Coronary artery (tissue), 2 donors: Measurements from ENCODE around the gene MMP28.

Experiments
- DNase-seq: peaks from one replicate; pipeline ENCODE4 v3.0.0-alpha.2; 2017; ENCODE audit warnings: low spot score
- H3K27ac ChIP-seq, 2 donors: fragments of 200-600 bp; sonication (generic); one replicate each; pipeline ENCODE4 v1.5.1; 2016 to 2019
- H3K4me3 ChIP-seq: fragments of 200-600 bp; sonication (generic); 2 replicates; pipeline ENCODE4 v1.5.1; 2016; ENCODE audit warnings: mild to moderate bottlenecking, moderate library complexity
- CTCF ChIP-seq: fragments of 200-600 bp; sonication (generic); IDR thresholded peaks from one replicate; pipeline ENCODE4 v1.5.1; 2019; ENCODE audit warnings: antibody characterized with exemption

Gene MMP28

GRCh38 chr17:35775583-35775982 is 19.9 kb downstream of the MMP28 start:
- peak overlapping the region; percentile 52 for H3K4me3 ChIP-seq
- no peak for DNase-seq
- H3K27ac ChIP-seq: peak overlapping the region; percentile 86 to 95
- no peak for TF ChIP-seq CTCF

- no peak for TF ChIP-seq CTCF
- DNase-seq: no peak
- Histone ChIP-seq H3K4me3 (peak overlapping the region; percentile 52), H3K27ac (peak overlapping the region; percentile 86 to 95)
Measured at GRCh38 chr17:35775039-35775438, 20.4 kb downstream of the MMP28 start.

- peak overlapping the region; percentile 86 to 95 for H3K27ac ChIP-seq
- no peak for DNase-seq
- peak overlapping the region; percentile 52 for H3K4me3 ChIP-seq
- no peak for TF ChIP-seq CTCF
Measured at GRCh38 chr17:35774499-35774898, 20.9 kb downstream of the MMP28 start.

- Histone ChIP-seq H3K27ac (peak overlapping the region; percentile 86 to 95), H3K4me3 (no peak overlapping the region)
- no peak for TF ChIP-seq CTCF
- no peak for DNase-seq
Measured at GRCh38 chr17:35773679-35774425, 21.6 kb downstream of the MMP28 start.

GRCh38 chr17:35773129-35773528 is 22.3 kb downstream of the MMP28 start:
- no peak for DNase-seq
- Histone ChIP-seq H3K4me3 (no peak overlapping the region), H3K27ac (peak overlapping the region; percentile 86 to 95)

GRCh38 chr17:35769895-35770486 is 25.4 kb downstream of the MMP28 start:
- Histone ChIP-seq H3K4me3 (no peak overlapping the region), H3K27ac (no peak overlapping the region)
- no peak for TF ChIP-seq CTCF
- no peak for DNase-seq

More at GRCh38 chr17:35773129-35773528, 22.3 kb downstream of the MMP28 start:
- TF ChIP-seq CTCF: no peak

- TF ChIP-seq CTCF: no peak
- Histone ChIP-seq H3K27ac (no peak overlapping the region), H3K4me3 (no peak overlapping the region)
- DNase-seq: no peak
Measured at GRCh38 chr17:35768797-35769196, 26.6 kb downstream of the MMP28 start.
